GM21360 (cell line): ENCODE data around the gene GAS6.

Experiments
- ATAC-seq: cut with Tn5 transposase; IDR thresholded peaks from one replicate; pipeline ENCODE4 v1.9.1; 2021; ENCODE audit warnings: mild to moderate bottlenecking, moderate library complexity; ENCODE audit not compliant: unreplicated experiment

The GAS6 gene

GRCh38 chr13:113853518-113854237, 10.2 kb downstream of the GAS6 start:
- ATAC-seq = no peak

DNA sequence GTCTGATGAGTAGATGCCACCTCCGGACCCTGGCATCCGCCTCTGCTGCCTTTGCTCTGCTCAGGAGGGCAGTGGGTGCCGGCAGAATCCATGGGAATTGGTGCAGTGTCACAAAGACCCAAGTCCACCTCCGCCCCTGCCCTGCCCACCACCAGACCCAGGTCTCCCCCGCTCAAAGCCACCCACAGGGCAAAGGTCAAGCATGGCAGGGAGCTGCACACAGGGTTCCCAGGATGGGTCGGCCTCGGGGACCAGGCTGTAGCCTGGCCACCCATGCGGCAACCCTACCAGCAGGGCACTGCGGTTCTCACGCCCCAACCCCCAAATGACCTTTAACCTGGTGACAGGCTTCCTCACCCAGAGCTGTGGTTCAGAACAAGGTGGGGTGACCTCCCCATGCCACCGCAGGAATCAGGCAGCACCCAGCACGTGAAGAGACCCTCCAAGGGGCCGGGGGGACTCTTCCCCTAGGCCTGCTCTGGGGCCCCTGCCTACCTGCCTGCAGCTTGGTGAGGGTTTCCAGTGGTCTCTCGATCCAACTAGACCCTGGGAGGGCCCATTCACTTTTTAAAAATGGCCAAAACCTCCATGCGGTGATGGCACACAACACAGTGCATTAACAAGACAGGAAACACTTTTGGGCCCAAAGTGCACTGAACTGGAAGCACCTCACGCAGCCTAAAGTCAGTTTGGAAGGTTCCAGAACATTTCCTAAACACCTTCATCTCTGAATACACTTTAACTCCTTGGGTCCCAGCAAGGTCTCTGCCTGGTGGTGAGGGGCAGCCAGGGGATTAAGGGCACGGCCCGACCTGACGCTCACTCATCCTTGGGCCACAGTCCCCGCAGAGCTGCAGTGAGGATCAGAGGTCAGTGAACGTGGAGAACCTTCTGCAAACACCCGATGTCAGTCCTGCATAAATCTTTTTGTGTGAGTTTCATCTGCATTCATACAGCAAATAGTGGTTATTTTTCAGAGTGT, 11.0 kb downstream of the GAS6 start:
- no peak for ATAC-seq

GRCh38 chr13:113851826-113852535, 11.9 kb downstream of the GAS6 start:
- ATAC-seq = no peak

- ATAC-seq = no peak
Measured at GRCh38 chr13:113851480-113851803, 12.4 kb downstream of the GAS6 start.

- no peak for ATAC-seq
Measured at GRCh38 chr13:113850722-113851479, 13.0 kb downstream of the GAS6 start.

GRCh38 chr13:113849981-113850721, 13.7 kb downstream of the GAS6 start:
- no peak for ATAC-seq

GRCh38 chr13:113849546-113849945, 14.3 kb downstream of the GAS6 start:
- ATAC-seq = no peak

GRCh38 chr13:113848431-113849260, 15.2 kb downstream of the GAS6 start:
- no peak for ATAC-seq

DNA sequence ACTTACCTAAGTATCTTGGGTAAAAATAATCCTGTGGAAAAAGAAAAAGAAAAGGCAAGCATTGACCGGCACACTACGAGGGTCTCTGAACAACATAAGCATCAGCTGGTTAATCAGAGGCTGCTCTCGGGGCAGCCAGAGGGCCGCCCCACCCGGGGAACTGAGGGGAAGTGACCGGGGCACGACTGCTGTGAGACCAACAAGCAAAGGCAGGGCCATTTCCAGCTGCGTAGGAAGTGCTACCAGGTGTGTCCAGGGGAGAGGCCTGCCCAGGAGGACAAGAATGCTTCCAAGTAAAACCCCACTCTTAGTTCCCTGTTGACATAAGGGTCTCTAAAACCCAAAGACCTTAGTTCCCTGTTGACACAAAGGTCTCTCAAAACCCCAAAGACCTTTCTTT, 15.9 kb downstream of the GAS6 start:
- no peak for ATAC-seq

DNA sequence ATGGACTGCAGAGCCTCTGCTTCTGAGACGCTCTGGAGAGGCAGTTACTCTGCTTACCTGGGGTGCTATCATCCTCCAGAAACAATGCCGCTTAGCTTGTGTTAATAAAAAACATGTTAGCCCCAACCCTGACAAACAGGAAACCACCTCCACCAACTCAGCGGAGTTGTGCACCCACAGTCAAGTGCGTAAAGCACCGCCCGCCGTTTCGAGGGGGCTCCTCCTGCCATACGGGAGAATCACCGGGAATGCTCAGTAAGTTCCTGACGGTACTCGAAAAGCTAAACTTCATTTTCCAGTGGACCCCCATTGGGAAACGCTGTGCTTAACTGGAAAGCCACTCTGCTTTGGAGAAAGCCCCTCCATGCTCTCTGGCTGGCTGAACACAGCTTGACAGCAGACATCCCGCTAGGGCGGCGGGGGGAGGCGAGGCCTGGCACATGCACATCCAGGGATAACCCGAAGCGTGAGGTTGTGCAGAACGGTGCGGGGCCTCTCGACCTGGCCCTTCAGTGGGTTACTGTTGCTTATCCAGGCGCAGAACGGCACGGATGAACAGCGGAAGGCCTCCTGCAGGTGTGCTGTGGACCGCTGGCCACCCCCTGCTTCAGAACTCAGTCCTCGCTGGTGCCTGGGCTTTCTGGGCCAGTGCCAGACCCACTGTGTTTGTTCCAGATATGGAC, 17.1 kb downstream of the GAS6 start:
- ATAC-seq = no peak

DNA sequence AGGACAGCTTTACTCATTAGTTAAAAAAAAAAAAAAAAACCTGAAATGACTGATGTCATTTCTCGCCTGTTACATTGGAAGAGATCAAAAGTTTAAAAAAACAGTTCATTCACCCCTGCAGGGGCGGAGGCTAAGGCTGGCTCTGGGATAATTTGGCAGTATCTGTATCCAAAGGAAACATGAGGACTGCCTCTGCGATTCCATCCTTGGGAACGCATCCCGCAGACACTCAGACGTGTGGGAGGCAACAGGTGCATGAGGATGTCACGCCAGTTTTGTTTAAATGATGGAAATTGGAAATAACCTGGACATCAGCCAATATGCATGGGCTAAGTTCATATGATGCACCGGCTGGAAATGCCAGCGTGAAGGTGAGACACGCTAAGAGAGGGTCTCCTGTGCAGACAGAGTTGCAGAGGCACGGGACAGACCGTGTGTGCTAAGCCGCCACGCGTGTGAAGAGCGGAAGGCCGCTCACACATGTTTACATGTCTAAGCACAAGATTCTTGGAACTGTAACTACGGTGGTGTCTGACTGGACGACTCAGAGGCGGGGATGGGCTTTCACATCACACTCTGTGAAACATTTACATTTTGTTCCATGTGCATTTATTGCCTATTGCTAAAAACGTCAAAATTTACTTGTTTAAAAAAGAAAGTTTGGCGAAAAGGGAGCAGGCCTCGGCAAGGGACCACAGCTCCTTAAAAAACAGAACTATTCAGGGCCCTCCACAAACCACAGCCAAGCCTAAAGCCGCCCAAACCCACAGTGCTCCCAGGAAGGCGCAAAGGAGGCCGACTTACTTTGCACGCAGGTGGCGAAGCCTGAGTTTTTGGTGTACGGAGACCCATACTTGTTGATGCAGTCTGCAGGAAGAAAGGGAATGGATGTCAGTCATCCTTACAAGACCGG, 17.9 kb downstream of the GAS6 start:
- ATAC-seq = no peak

DNA sequence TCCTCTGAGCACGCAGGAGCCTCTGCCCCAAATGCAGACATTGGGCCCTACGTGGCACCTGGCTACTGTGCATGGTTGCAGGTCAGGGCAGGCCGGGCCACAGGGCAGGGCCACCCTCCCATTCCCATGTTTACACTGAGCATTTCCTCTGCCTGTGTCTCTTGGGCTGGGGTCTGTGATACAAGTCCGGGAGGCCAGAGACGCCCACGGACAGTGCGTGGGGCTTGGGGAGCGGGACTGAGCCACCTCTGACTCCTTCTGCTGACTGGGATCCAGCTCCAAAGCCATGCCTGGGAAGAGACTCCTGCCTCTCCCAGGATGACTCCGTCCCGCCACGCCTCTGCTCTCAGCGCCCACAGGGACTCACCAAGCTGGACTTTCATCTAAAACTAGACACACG, 18.8 kb downstream of the GAS6 start:
- no peak for ATAC-seq

DNA sequence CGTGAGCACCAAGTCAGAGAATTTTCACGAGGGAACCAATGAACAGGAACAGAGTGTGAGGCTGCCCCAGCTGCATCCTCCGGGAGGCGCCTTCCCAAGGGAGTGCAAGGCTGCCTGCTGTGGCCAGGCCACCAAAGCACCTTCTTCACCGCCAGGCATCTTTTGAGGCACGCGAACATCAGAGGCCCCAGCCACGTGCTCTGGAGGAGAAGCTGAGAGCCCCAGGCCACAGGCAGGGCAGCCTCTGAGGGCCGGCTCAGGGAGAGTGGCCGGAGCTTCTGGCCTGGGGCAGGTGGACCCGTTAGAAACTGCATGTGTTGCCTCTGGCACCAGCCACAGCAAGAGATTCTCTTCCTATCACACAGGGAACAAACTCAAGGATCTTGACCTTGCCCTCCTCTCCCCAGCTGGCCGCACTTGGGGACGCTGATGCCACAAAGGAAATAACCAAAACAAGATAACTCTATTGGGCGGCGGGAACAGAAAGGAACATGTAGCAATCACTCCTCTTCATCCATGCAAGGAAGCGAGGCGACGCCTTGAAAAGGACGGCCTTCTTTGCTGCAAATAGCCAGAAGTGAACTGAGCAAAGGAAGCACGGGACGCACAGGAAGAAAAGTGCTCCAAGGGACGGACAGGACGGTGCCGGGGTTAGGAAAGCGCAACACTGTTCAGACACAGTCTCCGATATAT, 19.9 kb downstream of the GAS6 start:
- no peak for ATAC-seq

DNA sequence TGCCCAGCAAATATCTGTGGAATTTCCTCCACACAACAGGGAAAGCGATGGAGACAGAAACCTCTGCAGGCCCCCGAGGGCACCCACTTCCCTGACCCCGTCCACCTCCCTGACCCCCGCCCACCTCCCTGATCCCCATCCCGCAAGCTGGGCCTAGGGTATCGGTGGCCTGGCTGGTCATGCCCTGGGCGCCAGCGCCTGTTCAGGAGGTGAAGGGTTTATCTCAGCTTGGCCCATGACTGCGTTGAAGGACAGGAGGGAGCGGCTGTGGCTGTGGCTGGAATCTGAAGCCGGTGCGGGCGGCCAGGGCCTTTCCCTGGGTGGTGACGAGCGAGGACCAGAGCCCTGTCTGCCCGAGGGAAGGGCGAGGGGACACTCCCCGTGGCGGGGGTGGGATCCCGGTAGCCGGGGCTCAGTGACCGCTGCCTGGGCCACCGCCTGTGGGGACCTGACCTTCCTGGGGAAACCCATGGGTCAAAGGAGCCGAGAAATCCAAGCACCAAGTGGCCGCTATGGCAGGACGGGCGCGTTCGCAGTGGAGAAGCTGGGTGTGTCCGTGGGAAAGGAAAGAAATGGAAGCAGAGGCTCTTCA, 20.7 kb downstream of the GAS6 start:
- no peak for ATAC-seq

DNA sequence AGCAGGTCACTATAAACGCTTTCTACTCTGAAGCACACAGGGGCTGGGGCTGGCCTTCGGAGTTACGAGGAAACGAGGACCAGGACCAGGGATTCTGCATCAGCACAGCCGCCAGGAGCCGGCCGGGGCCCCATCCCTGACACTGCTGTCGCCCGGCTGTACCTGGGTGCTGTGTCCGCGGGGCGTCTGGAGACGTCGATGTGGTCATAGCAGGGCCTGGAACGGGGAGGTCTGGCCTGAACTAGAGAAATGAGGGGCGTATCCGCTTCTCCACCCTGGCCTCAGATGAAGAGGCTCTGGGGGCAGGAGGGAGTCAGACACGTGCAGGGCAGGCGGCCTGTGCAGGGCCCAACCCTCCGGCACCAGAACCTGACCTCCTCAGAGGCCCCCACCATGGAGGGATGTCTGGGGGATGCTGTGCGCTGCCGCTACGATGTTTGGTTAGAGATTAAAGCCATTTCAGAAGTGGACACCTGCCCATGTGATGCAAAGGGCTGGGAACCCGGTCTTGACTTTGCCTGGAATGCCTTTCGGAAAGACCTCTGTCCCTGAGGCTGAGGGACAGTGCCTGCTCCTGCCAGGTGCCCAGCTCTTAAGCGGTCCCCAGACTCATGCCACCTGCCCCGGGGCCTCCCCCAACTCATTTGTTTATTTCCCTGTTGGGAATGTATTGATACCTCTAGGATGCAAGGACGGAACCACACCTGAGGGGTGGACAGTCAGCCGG, 21.4 kb downstream of the GAS6 start:
- no peak for ATAC-seq

DNA sequence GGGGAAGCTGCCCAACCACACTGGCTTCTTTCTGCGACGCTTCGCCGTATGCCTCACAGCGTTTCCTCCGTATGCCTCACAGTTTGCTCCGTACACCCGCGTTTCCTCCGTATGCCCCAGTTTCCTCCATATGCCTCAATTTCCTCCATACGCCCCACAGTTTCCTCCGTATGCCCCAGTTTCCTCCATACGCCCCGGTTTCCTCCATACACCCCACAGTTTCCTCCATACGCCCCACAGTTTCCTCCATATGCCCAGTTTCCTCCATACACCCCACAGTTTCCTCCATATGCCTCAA, 22.6 kb downstream of the GAS6 start:
- ATAC-seq = no peak
